Body of pancreas (tissue), 4 donors: ENCODE results near the gene AUTS2.

ENCODE experiments used
- CTCF ChIP-seq, 7 experiments: fragments of 450-650 bp in 4 of 7; fragments of 200-600 bp in 3 of 7; sonication (generic) in 3 of 7; IDR thresholded peaks; one replicate each; pipeline ENCODE4 v1.5.1; 2016 to 2019; ENCODE audit warnings: antibody characterized with exemption in 7 of 7
- POLR2A ChIP-seq, 3 donors: fragments of 450-650 bp; IDR thresholded peaks; one replicate each; pipeline ENCODE4 v1.6.1; 2016; ENCODE audit warnings: antibody characterized with exemption in 3 of 3, mild to moderate bottlenecking in 2 of 3

- TF ChIP-seq CTCF (IDR thresholded peaks at IDR 0.05): no peak
- TF ChIP-seq POLR2A (IDR thresholded peaks at IDR 0.05): no peak
These were observed 1235.5 kb downstream of the AUTS2 start for GRCh38 chr7:70833726-70834125.
